HepG2 (cell line): ENCODE data around the gene ITPR1. TPM values are rescaled to one million over a fixed set of nuclear protein-coding genes. Genes with fewer than 3 reads are reported as not detected.
A peak's percentile ranks its signal among the peaks of the same experiment; 100 is the strongest.

Source experiments
- ATAC-seq: fragments of 200-7000 bp; cut with Tn5 transposase; 3 replicates; pipeline ENCODE4 v1.9.1; 2020; ENCODE audit warnings: mild to moderate bottlenecking, moderate library complexity
- BruUV-seq: library from RNA; stranded (reverse); fragments of 400-500 nt; replicated peaks from 2 replicates; lab custom pipeline; 2021; lab: Mats Ljungman, UMichigan
- CTCF ChIA-PET: fragments of 300-600 bp; formaldehyde crosslinking; extraction: SDS; loops from one replicate; lab custom pipeline; 2021; ENCODE audit warnings: low total read pairs, inconsistent platforms, low intra/inter-chr PET ratio; lab: Yijun Ruan, JAX
- POLR2A ChIA-PET: fragments of 350-600 bp; sonication (Branson Sonifier 250); formaldehyde crosslinking; loops from one replicate; lab custom pipeline; 2020; ENCODE audit warnings: antibody characterized with exemption, inconsistent platforms; lab: Yijun Ruan, JAX
- DNase-seq: peaks from one replicate; pipeline ENCODE4 v3.0.0-alpha.2; 2015; ENCODE audit warnings: low spot score
- FAIRE-seq: peaks from 3 replicates; lab custom pipeline; 2011; peaks lifted over from hg19 to GRCh38; lab: Jason Lieb, UNC
- H2AFZ ChIP-seq: one replicate; pipeline ENCODE4 v1.6.1; 2011; ENCODE audit warnings: low read length, inconsistent platforms
- H3K27ac ChIP-seq: fragments of 300-600 bp; 3 replicates; pipeline ENCODE4 v1.8.0; 2011; ENCODE audit warnings: mixed run types, mild to moderate bottlenecking, mixed read lengths, low read length, inconsistent platforms; ENCODE audit not compliant: insufficient read depth; ENCODE audit errors: extremely low read length
- H3K27me3 ChIP-seq, 2 experiments: fragments of 200-600 bp in 1 of 2; 2 replicates in 1 of 2; 3 replicates in 1 of 2; pipeline versions ENCODE4 v1.6.0 to v1.8.0; 2011; ENCODE audit warnings: low read length in 2 of 2, mild to moderate bottlenecking in 2 of 2, moderate library complexity in 2 of 2, inconsistent platforms in 1 of 2; ENCODE audit not compliant: insufficient read depth in 2 of 2, control insufficient read depth in 1 of 2
- H3K36me3 ChIP-seq, 2 experiments: fragments of 200-600 bp in 1 of 2; replicated peaks in 1 of 2; 2 replicates in 1 of 2; 3 replicates in 1 of 2; pipeline versions ENCODE4 v1.5.1 to v1.8.0; 2011; ENCODE audit warnings: low read length in 2 of 2, inconsistent platforms in 1 of 2; ENCODE audit not compliant: insufficient read depth in 2 of 2, control insufficient read depth in 1 of 2
- H3K4me1 ChIP-seq: 2 replicates; pipeline ENCODE4 v1.5.1; 2012; ENCODE audit warnings: low read length, inconsistent platforms; ENCODE audit not compliant: insufficient read depth
- H3K4me2 ChIP-seq: 2 replicates; pipeline ENCODE4 v1.6.0; 2011; ENCODE audit warnings: low read depth, low read length, inconsistent platforms
- H3K4me3 ChIP-seq, 3 experiments: fragments of 200-600 bp in 1 of 3; sonication (generic), shearing (Covaris generic) in 1 of 3; replicated peaks in 1 of 3; 2 replicates each; pipeline ENCODE4 v1.5.1; 2011 to 2016; ENCODE audit warnings: low read length in 3 of 3, inconsistent platforms in 2 of 3, low read depth in 2 of 3, mild to moderate bottlenecking in 2 of 3, control low read depth in 1 of 3, mixed read lengths in 1 of 3; ENCODE audit not compliant: insufficient read depth in 1 of 3
- H3K79me2 ChIP-seq: one replicate; pipeline ENCODE4 v1.6.1; 2011; ENCODE audit warnings: low read length, inconsistent platforms; ENCODE audit not compliant: insufficient read depth
- H3K9ac ChIP-seq: 2 replicates; pipeline ENCODE4 v1.6.0; 2011; ENCODE audit warnings: mild to moderate bottlenecking, low read depth, low read length, inconsistent platforms; ENCODE audit not compliant: insufficient read depth
- H3K9me3 ChIP-seq: 2 replicates; pipeline ENCODE4 v1.5.1; 2012; ENCODE audit warnings: mild to moderate bottlenecking, low read length
- H4K20me1 ChIP-seq: 2 replicates; pipeline ENCODE4 v1.6.0; 2011; ENCODE audit warnings: inconsistent platforms, mild to moderate bottlenecking, low read length, moderate library complexity; ENCODE audit not compliant: insufficient read depth
- GPN1 ChIP-seq: sonication (generic); formaldehyde crosslinking; IDR thresholded peaks from 2 replicates; pipeline ENCODE4 v1.5.1; 2020; ENCODE audit warnings: missing genetic modification reagents, borderline replicate concordance
- JUN ChIP-seq: sonication (generic); formaldehyde crosslinking; IDR thresholded peaks from 2 replicates; pipeline ENCODE4 v1.4.0; 2020; ENCODE audit warnings: mild to moderate bottlenecking, missing genetic modification reagents
- NCOA1 ChIP-seq: sonication (generic); formaldehyde crosslinking; IDR thresholded peaks from 2 replicates; pipeline ENCODE4 v1.9.0; 2021; ENCODE audit warnings: missing genetic modification reagents
- PRPF4 ChIP-seq: fragments of 200-400 bp; formaldehyde crosslinking; IDR thresholded peaks from 2 replicates; pipeline ENCODE4 v1.6.1; 2016; ENCODE audit warnings: low read length, low read depth; ENCODE audit not compliant: poor library complexity, severe bottlenecking
- ZNF615 ChIP-seq: sonication (generic); formaldehyde crosslinking; IDR thresholded peaks from 2 replicates; pipeline ENCODE4 v1.5.0; 2020; ENCODE audit warnings: mild to moderate bottlenecking, missing genetic modification reagents, borderline replicate concordance
- ZNF629 ChIP-seq: sonication (generic); formaldehyde crosslinking; conservative IDR thresholded peaks from 2 replicates; pipeline ENCODE4 v1.5.0; 2020; ENCODE audit warnings: missing genetic modification reagents
- WGBS: methylation state at CpG from one replicate; pipeline ENCODE4 v1.1.6; 2017; ENCODE audit warnings: low lambda C conversion rate; 5-methylcytosine and 5-hydroxymethylcytosine counted together
- in situ Hi-C: cut with HindIII; loops from 2 replicates; pipeline ENCODE4 v1.10.0; 2017; ENCODE audit warnings: low pct_unique_long_range_greater_than_20kb; ENCODE audit not compliant: extremely low pct_ligation_motif_present
- intact Hi-C: fragments of 100-400 bp; cut with micrococcal nuclease; formaldehyde crosslinking; loops from one replicate; pipeline ENCODE4 v1.10.0; 2022; ENCODE audit not compliant: unreplicated experiment
- polyA plus RNA-seq, 8 experiments: library from polyadenylated mRNA; depleted of rRNA in 3 of 8; stranded (reverse) in 7 of 8; unstranded in 1 of 8; fragments of >200 nt; fragmentation: Illumina TruSeq in 4 of 8; extraction: Trizol in 4 of 8; gene quantifications; 2 replicates each; pipeline versions ENCODE4 v1.2.1 to v1.2.3, GENCODE V29; 2011 to 2016; ENCODE audit warnings: low read depth in 4 of 8, missing spikeins in 1 of 8, mixed read lengths in 1 of 8; ENCODE audit not compliant: insufficient read depth in 1 of 8
- total RNA-seq, 5 experiments: library from RNA; depleted of rRNA; stranded (reverse); fragments of >200 nt; fragmentation: Illumina TruSeq; extraction: Trizol; gene quantifications; 2 replicates each; pipeline ENCODE4 v1.2.3, GENCODE V29; 2016; ENCODE audit warnings: low read depth in 1 of 5
- TF ChIP-seq, protein P1 (sequence below): sonication (generic); formaldehyde crosslinking; IDR thresholded peaks from 2 replicates; pipeline ENCODE4 v1.5.0; 2020; ENCODE audit warnings: missing genetic modification reagents
- TF ChIP-seq, protein P2 (sequence below): sonication (generic); formaldehyde crosslinking; IDR thresholded peaks from 2 replicates; pipeline ENCODE4 v1.4.0; 2020; ENCODE audit warnings: low read depth, mild to moderate bottlenecking, missing genetic modification reagents

ITPR1 gene
- total and polyA plus RNA-seq, 2 of the 13 experiments (the other 11 are each of a cell fraction or from before 2014, with no cell fraction given), result 10.0 to 11.4 TPM

DNA sequence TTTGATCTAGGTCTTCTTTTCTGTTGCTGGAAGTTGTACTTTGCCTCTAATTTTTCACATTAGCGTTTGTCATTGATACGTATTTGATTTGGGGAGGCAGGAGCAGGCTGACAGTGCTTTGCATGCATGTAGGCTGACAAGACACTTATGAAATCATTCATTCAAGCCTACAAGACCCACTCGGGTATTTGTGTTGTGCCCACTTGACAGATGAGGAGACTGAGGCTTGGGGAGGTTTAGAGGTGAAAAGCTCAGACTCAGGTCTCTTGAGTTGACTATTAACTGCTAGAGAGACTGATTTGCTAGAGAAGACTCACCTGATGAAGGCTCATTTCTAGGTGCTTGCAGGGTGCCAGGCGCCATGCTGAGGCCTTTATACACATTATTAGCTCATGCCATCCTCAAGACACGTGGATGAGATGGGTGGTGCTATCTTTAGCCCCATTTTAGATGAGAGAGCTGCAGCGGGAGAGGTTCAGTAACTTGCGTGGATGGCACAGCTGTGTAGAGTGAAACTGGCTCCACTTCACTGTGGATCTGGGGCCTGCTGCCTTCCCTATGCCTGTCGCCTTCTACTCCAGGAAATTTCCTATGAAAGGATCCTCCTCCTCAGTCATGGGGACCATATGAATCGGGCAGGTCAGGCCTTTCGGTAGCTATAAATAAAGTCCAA, 192.7 kb downstream of the ITPR1 start:
- no peak for FAIRE-seq
- no peak for DNase-seq
- H3K4me1 ChIP-seq, result no peaks in the 10 kb centered on the region
- no peak overlapping the region for H3K27ac ChIP-seq
- H3K36me3 ChIP-seq, result peaks cover 10 to 19% of the 10 kb centered on the region in 2 experiments; a peak in 3 of 5 replicates
- POLR2A ChIA-PET, result no interaction called here
- no peaks in the 10 kb centered on the region for H4K20me1 ChIP-seq
- H3K4me2 ChIP-seq, result no peak overlapping the region
- TF ChIP-seq ZNF615 (CRISPR knock-in tag), result no peak
- no peak for TF ChIP-seq PRPF4
- peak; percentile 67 for TF ChIP-seq ZNF629 (CRISPR knock-in tag)
- TF ChIP-seq, all 625 proteins: peak for 1
- BruUV-seq, result no TSS peak
- intact Hi-C loops, result loop anchor here (1.0 kb wide), 1 partner anchor 20 kb away; no protein-coding TSS in a partner anchor
- H3K9me3 ChIP-seq, result no peaks in the 10 kb centered on the region
- no peak overlapping the region for H3K9ac ChIP-seq
- no peaks in the 10 kb centered on the region for H3K79me2 ChIP-seq
- no peak for ATAC-seq
- CTCF ChIA-PET, result no interaction called here
- WGBS, result 83% methylated on average over 7 of the region's 10 CpGs
- in situ Hi-C loops, result no loop called here
- H3K4me3 ChIP-seq, result no peak overlapping the region
- H3K27me3 ChIP-seq, result no peaks in the 10 kb centered on the region
- no peak overlapping the region for H2AFZ ChIP-seq

DNA sequence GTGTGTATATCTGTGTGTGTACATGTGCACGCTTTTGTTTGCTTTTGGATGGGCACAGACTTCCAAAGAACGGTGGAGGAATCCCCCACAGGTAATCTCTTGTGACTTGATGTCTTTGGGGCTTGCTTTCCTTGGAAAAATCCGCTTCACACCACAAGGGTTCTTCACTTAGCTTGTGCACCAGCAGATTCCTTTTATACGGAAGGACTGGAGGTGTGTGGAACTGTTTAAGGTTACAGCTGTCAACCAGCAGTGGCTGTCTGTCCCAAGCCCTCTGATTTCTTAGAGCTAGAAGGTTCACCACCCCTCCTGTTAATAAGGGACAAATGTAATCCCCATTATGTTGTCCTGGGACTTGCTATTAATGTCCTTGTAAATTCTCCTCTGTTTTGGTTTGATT, 193.5 kb downstream of the ITPR1 start:
- Histone ChIP-seq H3K9me3 (no peaks in the 10 kb centered on the region), H3K4me3 (no peak overlapping the region), H3K27ac (no peak overlapping the region), H3K4me1 (no peaks in the 10 kb centered on the region), H2AFZ (no peak overlapping the region), H3K4me2 (no peak overlapping the region), H3K9ac (no peak overlapping the region), H3K79me2 (no peaks in the 10 kb centered on the region), H4K20me1 (no peaks in the 10 kb centered on the region), H3K27me3 (no peaks in the 10 kb centered on the region), H3K36me3 (peaks cover 10 to 19% of the 10 kb centered on the region in 2 experiments; a peak in 3 of 5 replicates)
- ChIA-PET POLR2A (no interaction called here), CTCF (no interaction called here)
- intact Hi-C loops, result loop anchor here (1.0 kb wide), 1 partner anchor 20 kb away; no protein-coding TSS in a partner anchor
- BruUV-seq, result no TSS peak
- ATAC-seq (no peak), DNase-seq (no peak), FAIRE-seq (no peak)
- TF ChIP-seq, protein P1, sequence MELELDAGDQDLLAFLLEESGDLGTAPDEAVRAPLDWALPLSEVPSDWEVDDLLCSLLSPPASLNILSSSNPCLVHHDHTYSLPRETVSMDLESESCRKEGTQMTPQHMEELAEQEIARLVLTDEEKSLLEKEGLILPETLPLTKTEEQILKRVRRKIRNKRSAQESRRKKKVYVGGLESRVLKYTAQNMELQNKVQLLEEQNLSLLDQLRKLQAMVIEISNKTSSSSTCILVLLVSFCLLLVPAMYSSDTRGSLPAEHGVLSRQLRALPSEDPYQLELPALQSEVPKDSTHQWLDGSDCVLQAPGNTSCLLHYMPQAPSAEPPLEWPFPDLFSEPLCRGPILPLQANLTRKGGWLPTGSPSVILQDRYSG, result no peak
- no peak for TF ChIP-seq JUN (CRISPR knock-in tag)
- TF ChIP-seq GPN1, result no peak
- TF ChIP-seq, protein P2, sequence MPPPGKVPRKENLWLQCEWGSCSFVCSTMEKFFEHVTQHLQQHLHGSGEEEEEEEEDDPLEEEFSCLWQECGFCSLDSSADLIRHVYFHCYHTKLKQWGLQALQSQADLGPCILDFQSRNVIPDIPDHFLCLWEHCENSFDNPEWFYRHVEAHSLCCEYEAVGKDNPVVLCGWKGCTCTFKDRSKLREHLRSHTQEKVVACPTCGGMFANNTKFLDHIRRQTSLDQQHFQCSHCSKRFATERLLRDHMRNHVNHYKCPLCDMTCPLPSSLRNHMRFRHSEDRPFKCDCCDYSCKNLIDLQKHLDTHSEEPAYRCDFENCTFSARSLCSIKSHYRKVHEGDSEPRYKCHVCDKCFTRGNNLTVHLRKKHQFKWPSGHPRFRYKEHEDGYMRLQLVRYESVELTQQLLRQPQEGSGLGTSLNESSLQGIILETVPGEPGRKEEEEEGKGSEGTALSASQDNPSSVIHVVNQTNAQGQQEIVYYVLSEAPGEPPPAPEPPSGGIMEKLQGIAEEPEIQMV (CRISPR knock-in tag), result no peak
- TF ChIP-seq NCOA1 (CRISPR knock-in tag), result no peak
- WGBS, result 92% methylated on average over 4 of the region's 4 CpGs
- in situ Hi-C loops, result no loop called here
